Uterus (tissue), 4 donors: ENCODE data around the gene SPAG7. TPM values are rescaled to one million over a fixed set of nuclear protein-coding genes. Genes with fewer than 3 reads are reported as not detected.

Experiments
- DNase-seq, 2 donors: peaks; one replicate each; pipeline ENCODE4 v3.0.0-alpha.2; 2019 to 2020
- H3K27ac ChIP-seq, 2 donors: fragments of 200-600 bp; sonication (generic); 1 replicate in 1 of 2; 2 replicates in 1 of 2; pipeline ENCODE4 v1.5.1; 2016 to 2018
- H3K27me3 ChIP-seq, 2 donors: fragments of 200-600 bp; sonication (generic); one replicate each; pipeline ENCODE4 v1.5.1; 2018 to 2019; ENCODE audit warnings: control low read depth in 1 of 2
- H3K36me3 ChIP-seq, 2 donors: fragments of 200-600 bp; sonication (generic); one replicate each; pipeline ENCODE4 v1.5.1; 2019; ENCODE audit warnings: control low read depth in 1 of 2
- H3K4me1 ChIP-seq, 2 donors: fragments of 200-600 bp; sonication (generic); one replicate each; pipeline ENCODE4 v1.5.1; 2018 to 2019; ENCODE audit warnings: control low read depth in 1 of 2
- H3K4me3 ChIP-seq, 2 donors: fragments of 200-600 bp; sonication (generic); 1 replicate in 1 of 2; 2 replicates in 1 of 2; pipeline ENCODE4 v1.5.1; 2018 to 2019; ENCODE audit warnings: mild to moderate bottlenecking in 1 of 2
- H3K9me3 ChIP-seq, 2 donors: fragments of 200-600 bp; sonication (generic); one replicate each; pipeline ENCODE4 v1.5.1; 2019; ENCODE audit warnings: control low read depth in 1 of 2
- POLR2A ChIP-seq, 2 donors: fragments of 450-650 bp; IDR thresholded peaks; one replicate each; pipeline ENCODE4 v1.6.1; 2016; ENCODE audit warnings: antibody characterized with exemption in 2 of 2, mild to moderate bottlenecking in 1 of 2, moderate library complexity in 1 of 2
- intact Hi-C: fragments of 100-400 bp; cut with DNase I; formaldehyde crosslinking; loops from one replicate; pipeline ENCODE4 v1.15.1; 2023; ENCODE audit warnings: low total_unique reads
- total RNA-seq, 4 donors: library from RNA; depleted of rRNA in 3 of 4; stranded (reverse); fragments of >200 nt in 3 of 4; gene quantifications; one replicate each; pipeline versions ENCODE4 v1.1.0 to v1.2.4, GENCODE V29; 2014 to 2023
- TF ChIP-seq, protein P1 (sequence below), 4 experiments: fragments of 200-600 bp in 2 of 4; fragments of 450-650 bp in 2 of 4; sonication (generic) in 2 of 4; IDR thresholded peaks; one replicate each; pipeline ENCODE4 v1.5.1; 2016 to 2019; ENCODE audit warnings: antibody characterized with exemption in 4 of 4, mild to moderate bottlenecking in 2 of 4, moderate library complexity in 1 of 4
- donor health status: DM: yes; HTN: yes; CAD: no.

The SPAG7 gene
- total RNA-seq, 4 donors from 2014 or later: 18.4 to 58.3 (median 34.0) TPM

DNA sequence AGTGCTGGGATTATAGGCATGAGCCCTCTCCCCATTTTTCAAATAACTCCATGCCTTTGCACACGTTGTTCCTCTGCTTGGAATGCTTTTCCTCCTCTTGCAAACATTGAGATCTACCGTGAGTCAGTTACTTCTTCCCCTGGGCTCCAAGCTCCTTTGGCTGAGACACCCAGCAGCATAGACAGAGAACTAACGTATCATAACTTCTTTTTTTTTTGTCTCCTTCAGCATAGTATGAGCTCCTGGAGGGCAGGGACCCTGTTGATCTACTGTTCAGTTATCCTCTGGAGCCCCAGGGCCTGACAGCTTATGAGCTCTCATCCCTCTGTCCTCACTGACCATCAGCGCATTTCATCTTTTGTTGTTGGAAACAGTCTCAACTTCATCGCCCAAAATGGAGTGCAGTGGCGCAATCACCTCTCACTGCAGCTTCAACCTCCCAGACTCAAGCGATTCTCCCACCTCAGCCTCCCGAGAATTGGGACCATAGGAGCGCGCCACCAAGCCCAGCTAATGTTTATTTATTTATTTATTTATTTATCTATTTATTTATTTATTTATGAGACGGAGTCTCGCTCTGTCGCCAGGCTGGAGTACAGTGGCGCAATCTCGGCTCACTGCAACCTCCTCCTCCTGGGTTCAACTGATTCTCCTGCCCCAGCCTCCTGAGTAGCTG is 2.2 kb downstream of the SPAG7 start:
- no peaks in the 10 kb centered on the region for H3K27me3 ChIP-seq
- no peak overlapping the region for H3K4me3 ChIP-seq
- H3K36me3 ChIP-seq: no peaks in the 10 kb centered on the region
- H3K9me3 ChIP-seq: no peaks in the 10 kb centered on the region
- intact Hi-C loops: no loop called here
- H3K27ac ChIP-seq: no peak overlapping the region
- DNase-seq: no peak
- H3K4me1 ChIP-seq: peaks cover 7 to 9% of the 10 kb centered on the region in 2 donors
- TF ChIP-seq, protein P1, sequence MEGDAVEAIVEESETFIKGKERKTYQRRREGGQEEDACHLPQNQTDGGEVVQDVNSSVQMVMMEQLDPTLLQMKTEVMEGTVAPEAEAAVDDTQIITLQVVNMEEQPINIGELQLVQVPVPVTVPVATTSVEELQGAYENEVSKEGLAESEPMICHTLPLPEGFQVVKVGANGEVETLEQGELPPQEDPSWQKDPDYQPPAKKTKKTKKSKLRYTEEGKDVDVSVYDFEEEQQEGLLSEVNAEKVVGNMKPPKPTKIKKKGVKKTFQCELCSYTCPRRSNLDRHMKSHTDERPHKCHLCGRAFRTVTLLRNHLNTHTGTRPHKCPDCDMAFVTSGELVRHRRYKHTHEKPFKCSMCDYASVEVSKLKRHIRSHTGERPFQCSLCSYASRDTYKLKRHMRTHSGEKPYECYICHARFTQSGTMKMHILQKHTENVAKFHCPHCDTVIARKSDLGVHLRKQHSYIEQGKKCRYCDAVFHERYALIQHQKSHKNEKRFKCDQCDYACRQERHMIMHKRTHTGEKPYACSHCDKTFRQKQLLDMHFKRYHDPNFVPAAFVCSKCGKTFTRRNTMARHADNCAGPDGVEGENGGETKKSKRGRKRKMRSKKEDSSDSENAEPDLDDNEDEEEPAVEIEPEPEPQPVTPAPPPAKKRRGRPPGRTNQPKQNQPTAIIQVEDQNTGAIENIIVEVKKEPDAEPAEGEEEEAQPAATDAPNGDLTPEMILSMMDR (IDR thresholded peaks at IDR 0.05): no peak

DNA sequence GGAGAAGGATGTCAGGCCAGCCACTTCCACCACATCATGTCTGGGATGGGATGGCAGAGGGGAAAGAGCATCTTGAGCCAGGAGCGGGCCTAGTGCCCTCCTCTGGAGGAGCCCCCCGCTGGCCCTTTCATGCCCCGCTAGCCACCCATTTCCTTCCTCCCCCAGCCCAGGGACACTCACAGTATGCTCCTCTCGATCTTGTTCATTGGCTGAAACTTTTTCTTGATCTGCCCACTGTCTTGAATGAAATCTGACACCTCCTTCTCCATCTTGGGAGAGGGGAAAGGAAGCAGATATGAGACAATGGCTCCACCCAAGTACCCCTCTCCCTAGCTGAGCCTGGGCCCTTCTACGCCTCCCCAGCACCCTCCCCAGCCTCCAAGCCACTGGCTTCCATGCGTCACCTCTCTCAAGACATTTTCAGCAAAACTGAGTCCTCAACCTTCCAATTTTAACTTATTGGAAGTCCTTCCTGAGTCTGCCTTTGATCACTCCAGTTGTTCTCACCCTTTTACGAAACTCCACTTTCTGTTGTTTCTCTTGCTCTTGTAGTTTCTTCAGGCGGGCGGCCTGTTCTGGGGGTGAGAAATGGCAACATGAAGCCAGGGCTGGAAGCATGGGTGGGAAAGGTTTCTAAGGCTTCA is 7.2 kb downstream of the SPAG7 start:
- TF ChIP-seq, protein P1 (IDR thresholded peaks at IDR 0.05): no peak
- no peak for TF ChIP-seq POLR2A (IDR thresholded peaks at IDR 0.05)
- DNase-seq: no peak
- Histone ChIP-seq H3K36me3 (no peaks in the 10 kb centered on the region), H3K9me3 (no peaks in the 10 kb centered on the region), H3K4me3 (no peak overlapping the region), H3K4me1 (no peaks in the 10 kb centered on the region), H3K27me3 (no peaks in the 10 kb centered on the region), H3K27ac (no peak overlapping the region)
- intact Hi-C loops: no loop called here

DNA sequence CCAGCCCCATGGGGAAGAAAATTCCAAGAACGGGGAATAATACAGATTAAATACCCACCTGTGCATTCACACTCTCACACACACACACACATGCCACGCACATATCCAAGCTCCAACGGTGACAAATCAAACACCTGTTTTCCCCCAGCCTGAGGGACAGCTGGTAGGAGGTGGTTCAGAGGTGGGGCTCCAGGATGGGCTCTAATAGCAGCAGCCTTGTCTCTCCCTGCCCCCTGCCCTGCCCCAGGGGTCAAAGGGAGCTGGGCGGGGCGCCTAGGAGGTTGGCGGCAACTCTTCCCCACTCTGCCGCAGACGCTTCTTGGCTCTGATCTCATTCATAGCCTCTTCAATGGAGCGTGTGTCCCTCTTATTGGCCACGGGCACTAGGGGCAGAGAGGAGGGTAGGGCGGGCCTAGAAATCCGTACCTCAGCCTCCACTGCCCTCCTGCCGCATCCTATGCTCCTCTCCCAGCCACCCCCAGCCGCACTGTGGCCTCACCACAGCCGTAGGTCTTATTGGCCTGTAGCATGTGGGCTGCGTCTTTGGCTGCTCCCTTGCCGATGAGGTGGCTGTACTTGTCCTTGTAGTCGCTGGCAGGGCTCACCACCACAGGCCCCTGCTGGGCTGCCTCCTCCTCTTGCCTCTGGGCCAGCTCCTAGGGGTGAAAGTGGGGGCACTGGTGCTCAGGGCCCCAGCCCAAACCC is 8.2 kb downstream of the SPAG7 start:
- intact Hi-C loops: no loop called here
- no peaks in the 10 kb centered on the region for H3K36me3 ChIP-seq

DNA sequence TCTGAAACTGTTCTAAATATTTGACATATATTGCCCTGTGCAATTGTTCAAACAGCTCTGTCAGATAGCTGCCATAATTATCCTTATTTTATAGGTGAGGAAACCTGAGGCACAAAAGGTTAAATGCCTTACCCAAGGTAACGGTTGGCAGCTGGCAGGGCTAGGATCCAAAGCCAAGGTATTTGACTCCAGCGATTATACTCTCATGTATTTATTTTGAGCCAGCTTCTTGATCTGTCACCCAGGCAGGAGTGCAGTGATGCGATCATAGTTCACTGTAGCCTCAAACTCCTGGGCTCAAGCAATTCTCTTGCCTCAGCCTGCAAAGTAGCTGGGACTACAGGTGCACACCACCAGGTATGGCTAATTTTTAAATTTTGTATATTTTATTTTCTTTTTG is 9.5 kb downstream of the SPAG7 start:
- intact Hi-C loops: no loop called here
- Histone ChIP-seq H3K4me3 (no peak overlapping the region), H3K36me3 (no peaks in the 10 kb centered on the region)

More for the DNA sequence above, 8.2 kb downstream of the SPAG7 start:
- Histone ChIP-seq H3K9me3 (no peaks in the 10 kb centered on the region), H3K4me3 (no peak overlapping the region), H3K27ac (no peak overlapping the region), H3K27me3 (no peaks in the 10 kb centered on the region), H3K4me1 (no peaks in the 10 kb centered on the region)
- TF ChIP-seq, protein P1 (IDR thresholded peaks at IDR 0.05): no peak
- no peak for TF ChIP-seq POLR2A (IDR thresholded peaks at IDR 0.05)
- no peak for DNase-seq

More for the DNA sequence above, 9.5 kb downstream of the SPAG7 start:
- H3K4me1 ChIP-seq: no peaks in the 10 kb centered on the region
- no peak for TF ChIP-seq POLR2A (IDR thresholded peaks at IDR 0.05)
- TF ChIP-seq, protein P1 (IDR thresholded peaks at IDR 0.05): no peak
- DNase-seq: no peak
- no peak overlapping the region for H3K27ac ChIP-seq
- no peaks in the 10 kb centered on the region for H3K9me3 ChIP-seq
- no peaks in the 10 kb centered on the region for H3K27me3 ChIP-seq
